Omental fat pad (tissue), 4 donors: Measurements from ENCODE around the gene MYO9A. TPM values are rescaled to one million over a fixed set of nuclear protein-coding genes. Genes with fewer than 3 reads are reported as not detected.

Experiments used
- ATAC-seq: fragments of 150-250 bp; one replicate; pipeline ENCODE4 v1.9.1; 2016; ENCODE audit warnings: mild to moderate bottlenecking, moderate library complexity; ENCODE audit not compliant: low FRiP score
- DNase-seq: peaks from one replicate; pipeline ENCODE4 v3.0.0-alpha.2; 2019; ENCODE audit warnings: low spot score
- total RNA-seq, 4 donors: library from RNA; depleted of rRNA; stranded (reverse); fragments of >200 nt; gene quantifications; one replicate each; pipeline ENCODE4 v1.1.0, GENCODE V29; 2016
- TF ChIP-seq, protein P1 (sequence below), 3 donors: fragments of 450-650 bp; IDR thresholded peaks; one replicate each; pipeline ENCODE4 v1.5.1; 2016 to 2017; ENCODE audit warnings: antibody characterized with exemption in 3 of 3, mild to moderate bottlenecking in 3 of 3, moderate library complexity in 2 of 3

MYO9A gene
- total RNA-seq, 4 donors from 2014 or later: 31.6 to 82.9 (median 48.7) TPM

DNA sequence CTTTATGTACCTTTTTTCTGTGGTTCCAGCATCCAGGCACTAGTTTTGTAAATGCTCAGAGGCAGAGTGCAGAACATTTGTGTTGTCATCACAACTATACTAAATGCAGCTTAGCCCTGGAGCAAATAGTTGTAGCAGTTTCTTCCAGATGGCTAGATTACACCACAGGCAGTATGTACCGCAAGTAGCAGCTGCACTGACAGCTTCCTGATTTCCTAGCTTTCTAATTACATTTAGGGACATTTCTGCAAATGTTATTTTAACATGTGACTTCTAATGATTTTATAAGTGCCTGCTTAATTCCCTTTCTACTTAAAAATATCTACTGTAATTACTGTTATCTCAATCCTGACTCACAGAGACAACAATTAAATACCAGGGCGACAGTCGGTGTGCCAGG, 201.1 kb downstream of the MYO9A start:
- TF ChIP-seq, protein P1, sequence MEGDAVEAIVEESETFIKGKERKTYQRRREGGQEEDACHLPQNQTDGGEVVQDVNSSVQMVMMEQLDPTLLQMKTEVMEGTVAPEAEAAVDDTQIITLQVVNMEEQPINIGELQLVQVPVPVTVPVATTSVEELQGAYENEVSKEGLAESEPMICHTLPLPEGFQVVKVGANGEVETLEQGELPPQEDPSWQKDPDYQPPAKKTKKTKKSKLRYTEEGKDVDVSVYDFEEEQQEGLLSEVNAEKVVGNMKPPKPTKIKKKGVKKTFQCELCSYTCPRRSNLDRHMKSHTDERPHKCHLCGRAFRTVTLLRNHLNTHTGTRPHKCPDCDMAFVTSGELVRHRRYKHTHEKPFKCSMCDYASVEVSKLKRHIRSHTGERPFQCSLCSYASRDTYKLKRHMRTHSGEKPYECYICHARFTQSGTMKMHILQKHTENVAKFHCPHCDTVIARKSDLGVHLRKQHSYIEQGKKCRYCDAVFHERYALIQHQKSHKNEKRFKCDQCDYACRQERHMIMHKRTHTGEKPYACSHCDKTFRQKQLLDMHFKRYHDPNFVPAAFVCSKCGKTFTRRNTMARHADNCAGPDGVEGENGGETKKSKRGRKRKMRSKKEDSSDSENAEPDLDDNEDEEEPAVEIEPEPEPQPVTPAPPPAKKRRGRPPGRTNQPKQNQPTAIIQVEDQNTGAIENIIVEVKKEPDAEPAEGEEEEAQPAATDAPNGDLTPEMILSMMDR (IDR thresholded peaks at IDR 0.05): no peak
- ATAC-seq (no peak), DNase-seq (no peak)

DNA sequence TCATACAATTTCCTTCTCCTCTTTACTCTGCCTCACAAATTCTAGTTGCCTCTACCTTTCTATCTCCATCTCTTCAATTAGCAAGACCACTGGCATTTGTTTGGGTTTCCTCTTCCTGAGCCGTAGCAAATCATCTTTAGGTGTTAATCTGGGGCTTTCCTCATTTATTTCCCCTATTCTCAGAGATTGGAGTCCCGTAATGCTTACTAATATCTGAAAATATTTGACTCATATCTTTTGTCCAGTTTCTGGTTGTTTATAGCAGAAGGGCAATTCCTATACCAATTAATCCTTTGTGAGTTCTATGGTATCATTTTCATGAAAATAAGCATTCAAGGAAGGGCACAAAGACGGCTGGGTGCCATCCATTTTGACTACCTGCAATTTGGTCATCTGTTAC, 203.9 kb downstream of the MYO9A start:
- ATAC-seq: no peak

DNA sequence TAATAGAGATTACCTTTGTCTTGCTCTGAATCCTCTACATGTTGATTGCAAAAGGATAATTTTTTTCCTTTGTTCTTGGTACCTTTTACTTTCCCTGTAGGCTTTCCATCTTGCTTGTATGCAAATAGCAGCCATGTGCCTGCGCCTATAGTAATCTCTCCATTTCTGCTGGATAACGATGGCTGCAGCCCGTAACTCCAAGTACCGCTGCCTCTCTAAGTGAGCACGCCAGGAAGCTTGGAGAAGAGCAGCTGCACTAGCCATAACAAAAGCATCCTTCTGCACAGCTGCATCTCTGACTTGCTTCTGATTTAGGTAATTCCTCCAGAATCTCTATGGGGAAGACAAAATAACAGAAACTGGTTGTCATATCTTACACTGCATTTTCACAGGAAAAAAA, 218.3 kb downstream of the MYO9A start:
- ATAC-seq (no peak), DNase-seq (no peak)
- TF ChIP-seq, protein P1 (IDR thresholded peaks at IDR 0.05): no peak

More for the DNA sequence above, 203.9 kb downstream of the MYO9A start:
- TF ChIP-seq, protein P1 (IDR thresholded peaks at IDR 0.05): no peak
- no peak for DNase-seq

DNA sequence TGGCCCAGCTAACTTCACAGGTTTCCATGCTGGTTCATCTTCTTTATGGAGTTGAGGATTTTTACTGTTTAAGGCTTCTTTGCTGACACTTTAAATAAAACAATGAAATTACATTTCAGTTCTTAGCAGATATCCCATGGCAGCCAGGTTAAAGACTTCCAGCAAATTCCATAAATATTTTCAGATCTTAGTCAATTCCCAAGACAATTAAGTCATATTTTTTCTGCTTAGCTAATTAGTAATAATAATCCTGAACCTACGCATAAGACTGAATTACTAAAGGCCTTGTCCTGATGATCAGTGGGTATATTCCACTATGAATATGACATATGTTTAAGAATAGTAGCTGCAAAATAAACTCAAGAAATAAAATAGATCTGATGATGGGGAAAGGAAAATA, 224.3 kb downstream of the MYO9A start:
- TF ChIP-seq, protein P1 (IDR thresholded peaks at IDR 0.05): no peak
- ATAC-seq (no peak), DNase-seq (no peak)

DNA sequence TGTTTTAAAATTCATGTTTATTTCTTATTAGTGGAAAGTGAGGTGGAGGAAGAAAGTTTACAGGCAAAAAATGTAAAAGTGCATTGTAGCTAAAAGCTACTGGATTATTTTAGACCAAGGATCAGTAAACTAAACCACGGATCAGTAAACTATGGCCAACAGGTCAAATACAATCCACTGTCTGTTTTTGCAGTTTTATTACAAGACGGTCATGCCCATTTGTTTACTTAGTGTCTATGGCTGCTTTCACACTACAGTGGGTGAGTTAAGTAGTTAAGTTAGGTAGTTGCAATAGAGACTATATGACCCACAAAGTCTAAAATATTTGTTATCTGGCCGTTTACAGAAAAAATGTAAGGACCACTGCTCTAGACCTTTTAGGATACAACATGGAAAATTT, 225.6 kb downstream of the MYO9A start:
- DNase-seq (no peak), ATAC-seq (no peak)
- TF ChIP-seq, protein P1 (IDR thresholded peaks at IDR 0.05): no peak

DNA sequence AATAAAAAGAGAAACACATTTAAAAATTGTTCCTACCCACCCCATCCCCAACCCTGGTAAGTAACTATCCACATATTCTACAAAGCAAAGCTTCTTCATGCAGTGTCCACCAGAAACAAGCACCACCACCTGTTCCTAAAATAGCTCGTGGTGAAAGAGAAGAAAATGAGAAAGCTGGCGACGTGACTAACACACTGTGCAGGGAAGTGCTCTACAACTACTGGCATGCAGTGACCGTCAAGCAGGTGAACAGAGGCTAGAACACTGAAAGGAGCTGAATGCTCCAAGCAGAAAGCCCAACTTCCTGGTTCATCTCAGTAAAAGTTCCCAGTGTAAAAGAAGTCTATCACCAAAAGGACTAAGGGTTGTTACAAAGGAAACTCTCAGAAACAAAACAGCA, 226.9 kb downstream of the MYO9A start:
- DNase-seq (no peak), ATAC-seq (no peak)
- TF ChIP-seq, protein P1 (IDR thresholded peaks at IDR 0.05): no peak

DNA sequence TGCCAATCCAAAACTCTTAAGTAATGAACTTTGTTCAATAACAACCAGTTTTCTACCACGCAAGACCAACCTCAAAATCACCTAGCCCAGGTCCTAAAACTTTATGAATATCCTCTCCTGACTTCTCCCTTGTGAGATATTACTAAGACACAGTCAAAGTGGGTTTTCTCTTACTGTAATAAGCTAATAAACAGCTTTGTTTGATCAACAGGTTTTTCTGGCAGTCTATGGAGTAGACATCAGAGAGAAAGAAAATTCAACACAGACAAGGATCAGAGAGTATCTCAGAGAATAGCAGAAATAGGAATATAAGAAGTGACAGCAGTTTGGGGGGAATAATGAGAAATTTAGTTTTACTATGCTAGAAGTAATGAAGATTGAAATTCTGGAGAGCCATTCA, 228.0 kb downstream of the MYO9A start:
- TF ChIP-seq, protein P1 (IDR thresholded peaks at IDR 0.05): no peak
- DNase-seq: no peak
- ATAC-seq: no peak
